Measurements from ENCODE around the gene AMPH.
"Not testable (repeated sequence)": the region's sequence is repeated elsewhere in the genome, so short reads cannot be mapped to it uniquely, and the experiment has no call there.

DNA sequence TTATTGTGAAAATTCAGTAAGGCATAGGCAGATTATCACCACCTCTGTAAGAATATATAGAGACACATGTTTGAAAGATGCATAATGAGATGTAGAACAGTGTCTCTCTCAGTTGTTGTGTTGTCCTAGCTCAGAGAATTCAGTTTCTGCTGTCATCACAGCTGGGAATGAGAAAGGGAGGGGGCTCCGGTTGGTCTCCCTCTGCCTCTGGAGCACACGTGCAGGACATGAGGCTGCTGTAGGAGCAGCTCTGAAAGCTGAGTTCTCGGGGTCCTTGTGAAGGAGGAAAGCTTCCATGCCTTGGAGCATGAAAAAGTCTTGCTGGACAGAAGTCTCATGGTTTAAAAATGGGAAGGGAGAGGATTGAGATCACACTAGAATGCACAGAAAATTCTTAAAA lies 280.4 kb downstream of the AMPH start:
- TF ChIP-seq POLR2AphosphoS5 (IDR thresholded peaks at IDR 0.05; ENCODE audit: borderline replicate concordance, low read depth, low read length); EZH2 (IDR thresholded peaks at IDR 0.05): not testable (repeated sequence)

Measured in SK-N-MC (cell line).